ENCODE data around the gene PVR.
"Not testable (repeated sequence)": the region's sequence is repeated elsewhere in the genome, so short reads cannot be mapped to it uniquely, and the experiment has no call there.

Gene PVR

DNA sequence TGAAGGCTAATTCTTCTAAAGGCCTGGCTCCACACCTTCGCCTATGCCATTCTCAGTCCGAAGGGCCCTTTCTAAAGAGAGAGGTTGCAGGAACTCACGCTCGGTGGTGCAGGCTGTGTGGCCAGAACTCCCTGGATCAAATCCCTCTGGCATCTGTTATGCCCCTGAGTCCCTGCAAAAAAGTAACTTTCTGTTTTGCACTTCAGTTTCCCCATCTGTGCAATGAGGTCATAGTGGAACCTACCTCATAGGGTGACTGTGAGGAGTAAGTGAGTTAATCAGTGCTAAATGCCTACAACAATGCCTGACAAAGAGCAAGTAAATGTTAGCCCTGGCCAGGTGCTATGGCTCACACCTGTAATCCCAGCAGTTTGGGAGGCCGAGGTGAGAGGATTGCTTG is 23.0 kb upstream of the PVR start:
- H3K4me1 ChIP-seq (ENCODE audit: insufficient read depth, insufficient read length): no peaks in the 10 kb centered on the region
- H3K9me3 ChIP-seq (ENCODE audit: insufficient read depth, low read length): peaks cover 4% of the 10 kb centered on the region; the same call in 1 of the 2 replicates
- H3K4me3 ChIP-seq (ENCODE audit: insufficient read length, low read depth): no peak overlapping the region
- TF ChIP-seq SUZ12 (IDR thresholded peaks at IDR 0.05; ENCODE audit: extremely low read depth, insufficient read depth, insufficient read length) (no peak), YY1 (IDR thresholded peaks at IDR 0.05; ENCODE audit: insufficient read depth, insufficient read length) (no peak), ZNF274 (IDR thresholded peaks at IDR 0.05; ENCODE audit: low read depth, low read length) (no peak)
- no peaks in the 10 kb centered on the region for H3K27me3 ChIP-seq (ENCODE audit: insufficient read depth, insufficient read length)
- no peak for DNase-seq (ENCODE audit: low read depth, low spot score)
- no peaks in the 10 kb centered on the region for H3K36me3 ChIP-seq (ENCODE audit: insufficient read depth, insufficient read length, low read length)
- H3K9ac ChIP-seq (ENCODE audit: insufficient read length, low read depth): no peak overlapping the region

DNA sequence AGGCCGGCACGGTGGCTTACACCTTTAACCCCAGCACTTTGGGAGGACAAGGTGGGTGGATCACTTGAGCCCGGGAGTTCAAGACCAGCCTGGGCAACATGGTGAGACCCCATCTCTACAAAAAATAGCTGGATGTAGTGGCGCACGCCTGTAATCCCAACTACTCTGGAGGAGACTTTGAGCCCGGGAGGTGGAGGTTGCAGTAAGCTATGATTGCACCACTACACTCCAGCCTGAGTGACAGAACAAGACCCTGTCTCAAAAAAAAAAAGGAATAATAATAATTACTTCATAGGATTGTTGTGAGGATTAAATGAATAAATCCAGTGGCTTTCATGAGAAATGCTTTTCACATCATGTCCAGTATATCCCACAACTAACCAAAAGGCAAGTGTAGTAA is 22.3 kb upstream of the PVR start:
- Histone ChIP-seq H3K4me1 (ENCODE audit: insufficient read depth, insufficient read length) (no peaks in the 10 kb centered on the region), H3K36me3 (ENCODE audit: insufficient read depth, insufficient read length, low read length) (no peaks in the 10 kb centered on the region), H3K4me3 (ENCODE audit: insufficient read length, low read depth) (no peak overlapping the region), H3K9ac (ENCODE audit: insufficient read length, low read depth) (no peak overlapping the region), H3K9me3 (ENCODE audit: insufficient read depth, low read length) (peaks cover 4% of the 10 kb centered on the region; the same call in 1 of the 2 replicates), H3K27me3 (ENCODE audit: insufficient read depth, insufficient read length) (no peaks in the 10 kb centered on the region)
- TF ChIP-seq YY1 (IDR thresholded peaks at IDR 0.05; ENCODE audit: insufficient read depth, insufficient read length): no peak
- no peak for TF ChIP-seq SUZ12 (IDR thresholded peaks at IDR 0.05; ENCODE audit: extremely low read depth, insufficient read depth, insufficient read length)
- no peak for TF ChIP-seq ZNF274 (IDR thresholded peaks at IDR 0.05; ENCODE audit: low read depth, low read length)
- no peak for DNase-seq (ENCODE audit: low read depth, low spot score)

DNA sequence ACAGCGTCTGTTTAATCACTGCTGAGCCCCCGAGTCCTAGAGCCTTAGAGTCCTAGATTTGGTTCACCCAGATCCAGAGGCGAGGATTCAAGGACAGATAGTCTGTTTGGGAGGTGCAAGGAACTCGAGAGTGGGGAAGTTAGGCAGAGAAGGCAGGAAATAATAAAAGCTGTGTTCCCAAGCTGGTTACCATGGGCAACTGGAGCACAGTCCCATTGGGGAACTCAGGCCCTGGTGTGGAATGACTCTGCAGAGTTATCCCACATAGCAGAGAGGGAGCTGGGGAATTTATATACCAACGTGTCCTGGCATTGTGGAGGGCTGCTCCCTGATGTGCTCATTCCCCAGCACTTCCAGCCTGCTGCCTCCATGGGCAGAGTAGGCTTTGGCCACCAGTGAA is 20.6 kb upstream of the PVR start:
- Histone ChIP-seq H3K4me3 (ENCODE audit: insufficient read length, low read depth) (no peak overlapping the region), H3K4me1 (ENCODE audit: insufficient read depth, insufficient read length) (no peaks in the 10 kb centered on the region), H3K27me3 (ENCODE audit: insufficient read depth, insufficient read length) (no peaks in the 10 kb centered on the region), H3K36me3 (ENCODE audit: insufficient read depth, insufficient read length, low read length) (no peaks in the 10 kb centered on the region), H3K9ac (ENCODE audit: insufficient read length, low read depth) (no peak overlapping the region), H3K9me3 (ENCODE audit: insufficient read depth, low read length) (peaks cover 4% of the 10 kb centered on the region; the same call in 1 of the 2 replicates)
- TF ChIP-seq YY1 (IDR thresholded peaks at IDR 0.05; ENCODE audit: insufficient read depth, insufficient read length): no peak
- DNase-seq (ENCODE audit: low read depth, low spot score): no peak

DNA sequence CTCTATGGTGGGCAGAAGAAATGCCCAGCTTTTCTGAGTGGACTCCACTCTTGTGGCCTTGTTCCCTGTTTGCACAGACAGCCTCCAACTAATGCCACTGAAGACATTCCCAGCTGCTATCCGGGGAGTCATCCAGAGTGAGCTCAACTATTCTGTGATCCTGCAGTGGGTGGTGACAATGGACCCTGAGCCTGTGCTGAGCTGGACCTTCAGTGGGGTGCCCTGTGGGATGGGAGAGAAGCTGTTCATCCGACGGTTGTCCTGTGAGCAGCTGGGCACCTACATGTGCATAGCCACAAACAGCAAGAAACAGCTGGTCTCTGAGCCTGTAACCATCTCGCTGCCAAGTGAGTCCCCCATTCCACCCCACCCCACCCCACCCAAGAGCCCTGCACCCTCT is 20.1 kb upstream of the PVR start:
- DNase-seq (ENCODE audit: low read depth, low spot score): no peak
- H3K4me3 ChIP-seq (ENCODE audit: insufficient read length, low read depth): no peak overlapping the region
- no peak overlapping the region for H3K9ac ChIP-seq (ENCODE audit: insufficient read length, low read depth)
- no peaks in the 10 kb centered on the region for H3K36me3 ChIP-seq (ENCODE audit: insufficient read depth, insufficient read length, low read length)
- no peaks in the 10 kb centered on the region for H3K4me1 ChIP-seq (ENCODE audit: insufficient read depth, insufficient read length)
- H3K9me3 ChIP-seq (ENCODE audit: insufficient read depth, low read length): peaks cover 4% of the 10 kb centered on the region; the same call in 1 of the 2 replicates
- TF ChIP-seq ZNF274 (IDR thresholded peaks at IDR 0.05; ENCODE audit: low read depth, low read length) (no peak), YY1 (IDR thresholded peaks at IDR 0.05; ENCODE audit: insufficient read depth, insufficient read length) (no peak), SUZ12 (IDR thresholded peaks at IDR 0.05; ENCODE audit: extremely low read depth, insufficient read depth, insufficient read length) (no peak)
- no peaks in the 10 kb centered on the region for H3K27me3 ChIP-seq (ENCODE audit: insufficient read depth, insufficient read length)

DNA sequence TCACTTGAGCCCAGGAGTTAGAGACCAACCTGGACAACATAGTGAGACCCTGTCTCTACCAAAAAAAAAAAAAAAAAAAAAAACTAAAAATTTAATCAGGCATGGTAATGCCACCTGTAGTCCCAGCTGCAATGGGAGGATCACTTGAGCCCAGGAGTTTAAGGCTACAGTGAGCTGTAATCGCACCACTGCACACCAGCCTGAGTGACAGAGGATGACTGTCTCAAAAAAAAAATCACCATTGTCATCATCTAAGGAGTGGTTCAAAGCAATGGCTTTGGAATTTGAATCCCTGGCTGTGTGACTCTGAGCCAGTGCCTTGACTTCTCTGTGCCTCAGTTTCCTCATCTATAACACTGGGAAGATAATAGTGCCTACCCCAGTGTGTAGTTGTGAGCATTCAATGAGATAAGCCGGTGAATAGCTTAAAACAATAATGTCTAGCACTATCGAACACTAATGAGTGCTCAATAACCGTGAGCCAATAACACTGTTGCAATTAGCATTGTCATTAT is 18.8 kb upstream of the PVR start:
- H3K4me3 ChIP-seq (ENCODE audit: insufficient read length, low read depth): no peak overlapping the region
- H3K36me3 ChIP-seq (ENCODE audit: insufficient read depth, insufficient read length, low read length): no peaks in the 10 kb centered on the region
- no peak for DNase-seq (ENCODE audit: low read depth, low spot score)
- peaks cover 4% of the 10 kb centered on the region; the same call in 1 of the 2 replicates for H3K9me3 ChIP-seq (ENCODE audit: insufficient read depth, low read length)
- H3K9ac ChIP-seq (ENCODE audit: insufficient read length, low read depth): no peak overlapping the region
- no peaks in the 10 kb centered on the region for H3K27me3 ChIP-seq (ENCODE audit: insufficient read depth, insufficient read length)
- no peak for TF ChIP-seq SUZ12 (IDR thresholded peaks at IDR 0.05; ENCODE audit: extremely low read depth, insufficient read depth, insufficient read length)
- no peak for TF ChIP-seq YY1 (IDR thresholded peaks at IDR 0.05; ENCODE audit: insufficient read depth, insufficient read length)
- no peak for TF ChIP-seq ZNF274 (IDR thresholded peaks at IDR 0.05; ENCODE audit: low read depth, low read length)
- no peaks in the 10 kb centered on the region for H3K4me1 ChIP-seq (ENCODE audit: insufficient read depth, insufficient read length)

DNA sequence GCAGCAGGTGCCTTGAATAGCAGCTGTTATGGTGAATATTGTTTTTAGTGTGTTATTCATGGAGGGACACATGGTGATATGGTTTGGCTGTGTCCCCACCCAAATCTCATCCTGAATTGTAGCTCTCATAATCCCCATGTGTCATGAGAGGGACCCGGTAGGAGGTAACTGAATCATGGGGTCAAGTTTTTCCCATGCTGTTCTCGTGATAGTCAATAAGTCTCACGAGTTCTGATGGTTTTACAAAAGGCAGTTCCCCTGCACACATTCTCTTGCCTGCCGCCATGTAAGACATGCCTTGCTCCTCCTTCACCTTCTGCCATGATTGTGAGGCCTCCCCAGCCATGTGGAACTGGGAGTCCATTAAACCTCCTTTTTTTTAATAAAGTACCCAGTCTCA is 18.1 kb upstream of the PVR start:
- H3K9me3 ChIP-seq (ENCODE audit: insufficient read depth, low read length); DNase-seq (ENCODE audit: low read depth, low spot score); H3K4me1 ChIP-seq (ENCODE audit: insufficient read depth, insufficient read length); H3K9ac ChIP-seq (ENCODE audit: insufficient read length, low read depth); H3K27me3 ChIP-seq (ENCODE audit: insufficient read depth, insufficient read length); H3K4me3 ChIP-seq (ENCODE audit: insufficient read length, low read depth); H3K36me3 ChIP-seq (ENCODE audit: insufficient read depth, insufficient read length, low read length): not testable (repeated sequence)

DNA sequence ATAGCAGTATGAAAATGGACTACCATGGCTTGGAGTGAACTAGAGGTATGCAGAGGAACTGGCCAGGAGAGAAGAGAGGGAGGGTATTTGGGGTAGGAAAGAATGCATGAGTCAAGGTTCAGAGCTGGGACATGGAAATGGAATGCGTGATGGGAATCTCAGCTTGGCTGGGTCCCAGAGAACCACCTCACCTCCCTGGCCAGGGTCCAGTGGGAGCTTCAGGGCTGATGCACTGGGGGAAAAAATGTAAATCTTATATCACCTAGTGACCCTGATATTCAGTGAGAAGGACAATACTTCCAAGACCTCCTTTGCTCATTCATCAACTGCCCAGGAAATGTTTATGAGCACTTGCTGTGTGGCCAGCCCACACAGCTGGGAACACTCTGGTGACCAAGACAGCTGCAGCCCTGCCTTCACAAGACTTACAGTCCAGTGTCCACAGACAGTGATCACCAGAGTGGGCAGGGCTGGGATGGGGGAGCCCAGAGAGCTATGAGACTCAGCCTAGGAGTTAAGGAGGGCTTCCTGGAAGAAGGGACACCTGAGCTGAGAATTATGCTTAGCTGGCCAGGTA is 17.6 kb upstream of the PVR start:
- peaks cover 4% of the 10 kb centered on the region for H3K36me3 ChIP-seq (ENCODE audit: insufficient read depth, insufficient read length, low read length)
- H3K9me3 ChIP-seq (ENCODE audit: insufficient read depth, low read length): peaks cover 4% of the 10 kb centered on the region; the same call in 1 of the 2 replicates
- no peaks in the 10 kb centered on the region for H3K27me3 ChIP-seq (ENCODE audit: insufficient read depth, insufficient read length)
- DNase-seq (ENCODE audit: low read depth, low spot score): no peak
- TF ChIP-seq ZNF274 (IDR thresholded peaks at IDR 0.05; ENCODE audit: low read depth, low read length): no peak
- no peak for TF ChIP-seq SUZ12 (IDR thresholded peaks at IDR 0.05; ENCODE audit: extremely low read depth, insufficient read depth, insufficient read length)
- TF ChIP-seq YY1 (IDR thresholded peaks at IDR 0.05; ENCODE audit: insufficient read depth, insufficient read length): no peak
- no peak overlapping the region for H3K4me3 ChIP-seq (ENCODE audit: insufficient read length, low read depth)
- H3K9ac ChIP-seq (ENCODE audit: insufficient read length, low read depth): no peak overlapping the region
- no peaks in the 10 kb centered on the region for H3K4me1 ChIP-seq (ENCODE audit: insufficient read depth, insufficient read length)

All from NT2/D1 (cell line).